ENCODE data around the gene KCNQ1.

KCNQ1 gene

DNA sequence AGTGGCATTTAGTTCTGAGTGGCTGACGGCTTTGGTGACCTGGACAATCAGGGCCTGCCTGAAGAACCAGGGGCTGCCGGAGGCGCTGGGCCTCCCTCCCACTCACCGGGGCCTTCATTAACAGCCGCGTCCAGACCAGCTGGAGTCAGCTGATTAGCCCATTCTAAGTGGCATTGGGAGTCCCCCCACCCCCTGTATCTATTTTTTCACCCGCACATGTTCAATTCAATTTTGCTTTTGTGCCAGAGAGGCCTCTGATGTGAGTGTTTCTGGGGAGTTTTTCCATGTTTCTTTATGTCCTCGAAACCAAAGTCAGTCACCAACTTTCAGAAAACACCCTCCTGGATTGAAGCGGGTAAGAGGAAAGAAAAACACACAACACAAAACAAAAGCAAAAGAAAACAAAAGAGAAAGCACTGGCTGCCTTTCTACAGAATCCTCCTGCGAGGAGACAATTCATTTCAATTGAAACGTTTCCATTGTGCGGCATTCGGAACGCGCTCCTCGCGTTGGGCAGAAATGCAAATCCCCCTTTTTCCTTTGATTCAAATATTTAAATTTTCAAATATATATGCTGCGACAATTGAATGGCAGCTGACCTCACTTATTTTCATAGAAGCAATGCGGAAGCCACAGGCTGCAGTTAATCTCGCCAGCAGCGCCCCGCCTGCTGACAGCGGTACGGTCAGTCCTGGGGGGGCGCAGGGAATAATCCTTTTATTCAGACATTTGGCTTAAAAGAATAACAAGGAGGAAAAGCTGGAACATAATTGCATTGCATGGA lies 423.1 kb downstream of the KCNQ1 start:
- TF ChIP-seq CTCF (IDR thresholded peaks at IDR 0.05; ENCODE audit: low read depth, low read length) = no peak
- no peak overlapping the region for H3K4me3 ChIP-seq (ENCODE audit: low read depth, low read length)

DNA sequence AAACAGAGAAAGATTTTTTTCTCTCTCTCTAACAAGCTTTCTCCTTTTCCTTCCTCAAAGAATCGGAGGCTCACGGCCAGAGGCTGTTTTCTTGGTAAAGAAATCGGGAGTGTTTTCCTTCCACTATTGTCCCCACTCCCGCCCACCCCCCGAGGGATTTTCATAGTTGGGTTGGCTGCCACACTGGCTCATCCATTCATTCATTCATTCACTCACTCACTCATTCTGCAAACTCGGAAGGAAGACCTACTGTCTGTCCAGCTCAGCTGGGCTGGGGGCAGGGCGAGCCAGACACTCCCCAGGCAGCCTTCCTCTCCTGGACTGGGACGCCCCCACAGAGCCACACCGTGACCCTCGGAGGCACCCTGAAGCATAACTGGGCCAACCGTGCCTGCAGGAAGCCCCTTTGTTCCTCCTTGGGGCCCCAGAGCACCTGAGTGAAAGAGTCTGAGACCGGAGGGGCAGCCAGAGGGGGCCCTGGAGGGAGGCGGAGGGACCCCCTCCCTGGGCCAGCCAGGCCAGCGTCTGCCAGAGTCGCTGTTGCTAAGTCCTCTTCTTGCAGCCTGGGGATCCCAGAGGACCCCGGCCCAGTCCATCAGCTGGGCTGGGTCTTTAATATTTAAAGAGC lies 423.8 kb downstream of the KCNQ1 start:
- TF ChIP-seq CTCF (IDR thresholded peaks at IDR 0.05; ENCODE audit: low read depth, low read length) = no peak
- no peak overlapping the region for H3K4me3 ChIP-seq (ENCODE audit: low read depth, low read length)

GRCh38 chr11:2869134-2869526 lies 424.3 kb downstream of the KCNQ1 start:
- no peak for TF ChIP-seq CTCF (IDR thresholded peaks at IDR 0.05; ENCODE audit: low read depth, low read length)
- no peak overlapping the region for H3K4me3 ChIP-seq (ENCODE audit: low read depth, low read length)

DNA sequence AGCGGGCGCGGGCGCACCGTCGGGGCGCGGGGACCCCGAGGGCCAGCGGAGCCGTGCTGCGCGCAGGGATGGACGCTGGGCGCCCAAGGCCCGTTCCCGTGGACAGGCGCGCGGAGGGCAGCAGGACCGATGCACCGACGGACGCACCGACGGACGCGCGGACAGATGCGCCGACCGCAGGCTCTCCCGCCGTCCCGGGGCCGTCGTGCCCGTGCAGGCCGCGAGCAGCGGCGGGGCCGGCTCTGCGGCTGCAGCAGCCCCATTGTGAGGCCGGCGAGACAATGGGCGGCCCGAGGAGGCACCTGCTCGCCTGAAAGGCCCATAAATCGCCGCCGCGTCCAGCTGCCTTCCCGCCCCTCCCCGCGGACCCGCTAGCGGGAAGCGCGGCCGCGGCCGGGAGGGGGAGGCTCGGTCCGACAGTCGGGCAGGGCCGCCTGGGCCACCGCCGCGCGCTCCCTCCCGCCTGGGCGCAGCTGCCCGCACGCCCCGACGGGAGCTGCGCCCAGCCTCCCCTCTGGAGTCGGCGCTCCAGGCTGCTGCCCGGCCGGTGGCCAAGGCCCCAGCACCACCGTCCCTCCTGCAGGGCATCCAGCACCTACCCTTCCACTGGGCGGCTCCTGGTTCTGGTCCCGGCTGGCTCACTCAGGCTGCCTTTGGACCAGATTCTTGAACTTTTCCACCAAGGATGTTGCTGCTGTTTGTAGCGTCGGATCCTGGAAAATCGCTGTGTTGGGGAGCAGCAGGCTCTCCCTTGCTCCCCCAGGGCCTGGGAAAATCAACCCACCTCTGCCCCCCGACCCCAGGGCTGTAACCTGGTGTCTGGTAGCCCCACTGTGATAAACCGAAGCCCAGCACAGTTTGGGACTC lies 425.0 kb downstream of the KCNQ1 start:
- no peak overlapping the region for H3K4me3 ChIP-seq (ENCODE audit: low read depth, low read length)
- no peak for TF ChIP-seq CTCF (IDR thresholded peaks at IDR 0.05; ENCODE audit: low read depth, low read length)

GRCh38 chr11:2870460-2870859 lies 425.7 kb downstream of the KCNQ1 start:
- H3K4me3 ChIP-seq (ENCODE audit: low read depth, low read length) = no peak overlapping the region
- no peak for TF ChIP-seq CTCF (IDR thresholded peaks at IDR 0.05; ENCODE audit: low read depth, low read length)

GRCh38 chr11:2870969-2871680 lies 426.3 kb downstream of the KCNQ1 start:
- H3K4me3 ChIP-seq (ENCODE audit: low read depth, low read length) = no peak overlapping the region
- no peak for TF ChIP-seq CTCF (IDR thresholded peaks at IDR 0.05; ENCODE audit: low read depth, low read length)
